Heart left ventricle (tissue), 16 donors: ENCODE results near the gene LCP1. TPM values are rescaled to one million over a fixed set of nuclear protein-coding genes. Genes with fewer than 3 reads are reported as not detected.

Source experiments
- ATAC-seq, 4 donors: fragments of 200-7000 bp; cut with Tn5 transposase; one replicate each; pipeline ENCODE4 v1.9.1; 2020 to 2022; ENCODE audit warnings: moderate library complexity in 4 of 4, mild to moderate bottlenecking in 3 of 4, moderate number of reproducible peaks in 1 of 4
- DNase-seq, 5 donors: peaks; one replicate each; pipeline ENCODE4 v3.0.0-alpha.2; 2020
- H3K27ac ChIP-seq, 12 donors: fragments of 200-600 bp; sonication (generic) in 4 of 12; one replicate each; pipeline versions ENCODE4 v1.5.0 to v1.8.0; 2016 to 2022; ENCODE audit warnings: mild to moderate bottlenecking in 2 of 12
- H3K27me3 ChIP-seq, 9 donors: fragments of 200-600 bp; sonication (generic) in 2 of 9; one replicate each; pipeline versions ENCODE4 v1.5.1 to v1.8.0; 2016 to 2022; ENCODE audit warnings: mild to moderate bottlenecking in 3 of 9
- H3K36me3 ChIP-seq, 9 donors: fragments of 200-600 bp; sonication (generic) in 2 of 9; one replicate each; pipeline versions ENCODE4 v1.5.0 to v1.8.0; 2018 to 2022; ENCODE audit warnings: mild to moderate bottlenecking in 2 of 9
- H3K4me1 ChIP-seq, 12 donors: fragments of 200-600 bp; sonication (generic) in 4 of 12; one replicate each; pipeline versions ENCODE4 v1.5.0 to v1.8.0; 2016 to 2022; ENCODE audit warnings: mild to moderate bottlenecking in 3 of 12
- H3K4me3 ChIP-seq, 12 donors: fragments of 200-600 bp; sonication (generic) in 4 of 12; one replicate each; pipeline versions ENCODE4 v1.5.0 to v1.8.0; 2017 to 2022; ENCODE audit warnings: mild to moderate bottlenecking in 9 of 12, moderate library complexity in 4 of 12
- H3K9me3 ChIP-seq, 12 donors: fragments of 200-600 bp; sonication (generic) in 4 of 12; one replicate each; pipeline versions ENCODE4 v1.5.0 to v1.8.0; 2016 to 2022; ENCODE audit warnings: mild to moderate bottlenecking in 1 of 12
- POLR2A ChIP-seq, 2 donors: fragments of 450-650 bp; IDR thresholded peaks; one replicate each; pipeline ENCODE4 v1.6.1; 2017; ENCODE audit warnings: antibody characterized with exemption in 2 of 2, mild to moderate bottlenecking in 2 of 2, moderate library complexity in 2 of 2
- WGBS, 4 donors: extraction: QIAGEN DNeasy Blood & Tissue Kit in 2 of 4; methylation state at CpG; one replicate each; pipeline versions ENCODE4 v1.1.5 to v1.1.7; 2013 to 2018; 5-methylcytosine and 5-hydroxymethylcytosine counted together
- intact Hi-C, 10 donors: fragments of 100-400 bp; cut with DNase I; formaldehyde crosslinking; loops; one replicate each; pipeline versions ENCODE4 v1.11.1 to v1.14.2; 2022
- polyA plus RNA-seq, 2 donors: library from polyadenylated mRNA; stranded (reverse); fragments of 200-250 nt; gene quantifications; one replicate each; pipeline ENCODE4 v1.2.3, GENCODE V29; 2013
- total RNA-seq, 9 donors: library from RNA; depleted of rRNA in 2 of 9; stranded (reverse); fragments of >200 nt in 2 of 9; fragmentation: NEBNext Ultra II Directional in 3 of 9; extraction: Animal tissue kit (Norgen Biotek cat#: 25700) in 3 of 9; gene quantifications; one replicate each; pipeline versions ENCODE4 v1.1.0 to v1.2.4, GENCODE V29; 2016 to 2023
- TF ChIP-seq, protein P1 (sequence below), 12 donors: fragments of 200-600 bp; sonication (generic) in 4 of 12; IDR thresholded peaks; one replicate each; pipeline versions ENCODE4 v1.5.0 to v1.8.0; 2018 to 2022; ENCODE audit warnings: antibody characterized with exemption in 12 of 12, mild to moderate bottlenecking in 5 of 12
- donor health status: ischemic (EF 13 %, LVEDD 7.1; RV severe dilation, severe dysfunction).
- donor health status: healthy with polysubstance abuse.
- donor health status: DM: no; HTN: yes; CAD: no.
- donor health status: DM: no; HTN: no; CAD: no.
- donor health status: ischemic (EF 25% LVEDD 6.9; RV normal size, moderate dysfunction).
- donor health status: ischemic (EF 25% LVEDD 5.7; RV mildly dilated, moderate dysfunction).
- donor health status: healthy.
- donor health status: DM: yes; HTN: yes; CAD: no.
- donor health status: ischemic (EF 35%, LVEDD 5.7; RV mildly dilated, moderate dysfunction).
- donor health status: nonischemic (EF 11% LVEDD 7.7; RV severe dilation, severe dysfunction).
- donor health status: DM: yes; HTN: yes; CAD: no.
- donor health status: PGD.
- donor health status: ischemic (EF 29% LVEDD 5.4; RV normal size, mild dysfunction).
- donor health status: nonischemic (EF 23%, LVEDD 6.1; RV moderate dilation, normal function).

The LCP1 gene
- total and polyA plus RNA-seq, 11 donors = 1.9 to 230 (median 10.9) TPM

GRCh38 chr13:46213242-46213641 is 31.3 kb upstream of the LCP1 start:
- no peak for TF ChIP-seq POLR2A (IDR thresholded peaks at IDR 0.05)
- TF ChIP-seq, protein P1, sequence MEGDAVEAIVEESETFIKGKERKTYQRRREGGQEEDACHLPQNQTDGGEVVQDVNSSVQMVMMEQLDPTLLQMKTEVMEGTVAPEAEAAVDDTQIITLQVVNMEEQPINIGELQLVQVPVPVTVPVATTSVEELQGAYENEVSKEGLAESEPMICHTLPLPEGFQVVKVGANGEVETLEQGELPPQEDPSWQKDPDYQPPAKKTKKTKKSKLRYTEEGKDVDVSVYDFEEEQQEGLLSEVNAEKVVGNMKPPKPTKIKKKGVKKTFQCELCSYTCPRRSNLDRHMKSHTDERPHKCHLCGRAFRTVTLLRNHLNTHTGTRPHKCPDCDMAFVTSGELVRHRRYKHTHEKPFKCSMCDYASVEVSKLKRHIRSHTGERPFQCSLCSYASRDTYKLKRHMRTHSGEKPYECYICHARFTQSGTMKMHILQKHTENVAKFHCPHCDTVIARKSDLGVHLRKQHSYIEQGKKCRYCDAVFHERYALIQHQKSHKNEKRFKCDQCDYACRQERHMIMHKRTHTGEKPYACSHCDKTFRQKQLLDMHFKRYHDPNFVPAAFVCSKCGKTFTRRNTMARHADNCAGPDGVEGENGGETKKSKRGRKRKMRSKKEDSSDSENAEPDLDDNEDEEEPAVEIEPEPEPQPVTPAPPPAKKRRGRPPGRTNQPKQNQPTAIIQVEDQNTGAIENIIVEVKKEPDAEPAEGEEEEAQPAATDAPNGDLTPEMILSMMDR (IDR thresholded peaks at IDR 0.05) = no peak
- H3K27me3 ChIP-seq = peaks cover 0 to 26% (median 3%) of the 10 kb centered on the region in 9 donors
- ATAC-seq = no peak
- H3K4me1 ChIP-seq = peaks cover 0 to 15% (median 1%) of the 10 kb centered on the region in 12 donors
- H3K27ac ChIP-seq = no peak overlapping the region
- H3K36me3 ChIP-seq = no peaks in the 10 kb centered on the region
- 93 to 95% (median 94%) methylated on average over 3 of the region's 3 CpGs for WGBS, 4 donors
- H3K4me3 ChIP-seq = no peak overlapping the region
- intact Hi-C loops = no loop called here
- DNase-seq = no peak
- peaks cover 0 to 5% (median 0%) of the 10 kb centered on the region in 12 donors for H3K9me3 ChIP-seq

DNA sequence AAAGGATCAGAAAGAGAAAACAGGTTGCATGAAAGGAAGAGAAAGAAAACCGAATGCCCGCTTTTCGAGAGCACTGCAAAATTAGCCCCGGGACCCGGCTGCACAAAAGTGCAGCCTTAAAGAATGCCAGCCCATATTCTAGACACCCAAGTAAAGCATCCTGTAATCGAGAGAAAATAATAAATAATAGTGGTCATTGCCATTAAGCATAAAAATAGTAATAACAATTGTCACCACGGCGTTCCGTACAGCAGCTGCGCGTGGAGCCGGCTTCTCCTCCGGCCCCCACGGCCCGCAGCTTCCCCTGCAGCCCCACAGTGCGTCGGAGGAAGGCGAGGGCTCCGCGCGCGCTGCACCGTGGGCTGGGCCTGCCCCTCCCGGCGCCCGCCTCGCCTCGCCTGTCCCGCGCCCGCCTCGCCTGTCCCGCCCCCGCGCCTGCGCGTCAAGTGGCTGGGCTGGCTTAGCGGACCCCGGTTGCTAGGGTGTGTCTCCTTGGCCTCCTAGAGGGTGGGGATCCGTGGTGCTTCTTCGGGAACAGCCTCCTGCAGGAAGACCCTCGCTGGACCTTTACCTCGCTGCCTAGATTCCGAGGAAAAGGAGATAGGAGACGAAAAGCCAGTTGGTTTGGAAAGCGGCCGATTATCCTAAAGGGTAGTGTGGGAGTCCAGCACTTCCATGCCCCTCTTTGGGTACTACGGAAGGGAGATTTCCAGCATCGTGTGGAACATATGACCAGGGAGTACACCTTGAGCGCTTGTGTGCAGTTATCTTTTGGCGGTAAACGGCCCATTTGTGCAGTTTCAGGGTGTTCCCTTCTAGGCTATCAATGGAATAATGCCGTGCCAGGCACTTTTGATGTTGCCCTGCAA is 29.7 kb upstream of the LCP1 start, which contains the start of gene LRRC63:
TSS of gene LRRC63 (plus strand) at position 446 of the 869 bp plus-strand sequence. CDS start 1,107 bp downstream, outside the sequence.
- DNase-seq = peak; percentile 70 to 94 (median 76)
- no peaks in the 10 kb centered on the region for H3K36me3 ChIP-seq
- ATAC-seq = peak; percentile 82 to 99 (median 98)
- H3K4me3 ChIP-seq = peak within 1 kb of the TSS; percentile 19 to 68 (median 48)
- H3K27ac ChIP-seq = peak within 1 kb of the TSS in 1 of 12 donors; percentile 75
- H3K27me3 ChIP-seq = peaks cover 0 to 26% (median 3%) of the 10 kb centered on the region in 9 donors
- WGBS, 4 donors = 3 to 5% (median 3%) methylated on average over 52 to 53 of the region's 53 CpGs
- TF ChIP-seq, protein P1 (IDR thresholded peaks at IDR 0.05) = no peak
- TF ChIP-seq POLR2A (IDR thresholded peaks at IDR 0.05) = peak in 1 of 2 donors; percentile 25
- peaks cover 0 to 15% (median 1%) of the 10 kb centered on the region in 12 donors for H3K4me1 ChIP-seq
- intact Hi-C loops = no loop called here
- H3K9me3 ChIP-seq = peaks cover 0 to 5% (median 0%) of the 10 kb centered on the region in 12 donors

- ATAC-seq = peak in 2 of 4 donors; percentile 10 to 26
- TF ChIP-seq, protein P1 (IDR thresholded peaks at IDR 0.05) = no peak
- TF ChIP-seq POLR2A (IDR thresholded peaks at IDR 0.05) = no peak
- no peak for DNase-seq
- WGBS, 4 donors = 14 to 23% (median 20%) methylated on average over 9 of the region's 9 CpGs
- Histone ChIP-seq H3K27me3 (peaks cover 0 to 26% (median 3%) of the 10 kb centered on the region in 9 donors), H3K27ac (peak overlapping the region in 1 of 12 donors; percentile 75), H3K36me3 (no peaks in the 10 kb centered on the region), H3K4me1 (peaks cover 0 to 15% (median 1%) of the 10 kb centered on the region in 12 donors), H3K4me3 (peak overlapping the region; percentile 19 to 68 (median 48)), H3K9me3 (peaks cover 0 to 5% (median 0%) of the 10 kb centered on the region in 12 donors)
- intact Hi-C loops = no loop called here
Measured at GRCh38 chr13:46211116-46211482, 29.1 kb upstream of the LCP1 start.
